HG03520 (cell line): ENCODE measurements around the gene ZFPL1.

ENCODE experiments used
- ATAC-seq: cut with Tn5 transposase; IDR thresholded peaks from one replicate; pipeline ENCODE4 v1.9.1; 2021; ENCODE audit warnings: mild to moderate bottlenecking, moderate library complexity; ENCODE audit not compliant: unreplicated experiment

Gene ZFPL1

DNA sequence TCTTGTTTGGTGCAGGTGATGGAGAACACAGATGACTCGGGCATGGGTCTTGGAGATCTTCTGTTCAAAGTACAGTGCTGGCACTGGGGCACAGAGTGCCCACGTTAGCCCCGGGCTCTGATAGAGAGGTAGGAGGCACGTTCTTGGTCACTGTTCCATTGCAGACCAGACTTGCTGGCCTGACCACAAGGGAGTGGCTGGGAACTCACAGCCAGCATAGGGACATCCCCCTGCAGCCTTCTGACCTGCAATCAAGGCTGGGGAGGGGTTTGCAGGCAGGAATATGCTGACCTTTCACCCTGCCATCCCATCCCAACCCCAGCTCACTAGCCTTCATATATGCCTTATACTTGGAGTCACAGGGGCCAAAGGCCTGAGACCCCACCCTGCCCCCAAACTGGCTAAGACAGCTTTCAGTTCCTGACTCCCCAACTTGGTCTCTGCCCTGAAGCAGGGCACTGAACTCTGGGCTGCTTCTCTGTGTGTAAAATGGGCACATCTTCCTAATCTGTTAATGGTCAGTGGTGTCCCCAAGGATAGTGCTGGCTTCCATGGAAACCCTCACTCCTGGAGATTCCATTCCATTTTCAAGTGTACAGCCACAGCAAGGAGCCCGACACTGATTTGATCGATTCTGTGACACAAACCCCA is 42.7 kb downstream of the ZFPL1 start:
- no peak for ATAC-seq

DNA sequence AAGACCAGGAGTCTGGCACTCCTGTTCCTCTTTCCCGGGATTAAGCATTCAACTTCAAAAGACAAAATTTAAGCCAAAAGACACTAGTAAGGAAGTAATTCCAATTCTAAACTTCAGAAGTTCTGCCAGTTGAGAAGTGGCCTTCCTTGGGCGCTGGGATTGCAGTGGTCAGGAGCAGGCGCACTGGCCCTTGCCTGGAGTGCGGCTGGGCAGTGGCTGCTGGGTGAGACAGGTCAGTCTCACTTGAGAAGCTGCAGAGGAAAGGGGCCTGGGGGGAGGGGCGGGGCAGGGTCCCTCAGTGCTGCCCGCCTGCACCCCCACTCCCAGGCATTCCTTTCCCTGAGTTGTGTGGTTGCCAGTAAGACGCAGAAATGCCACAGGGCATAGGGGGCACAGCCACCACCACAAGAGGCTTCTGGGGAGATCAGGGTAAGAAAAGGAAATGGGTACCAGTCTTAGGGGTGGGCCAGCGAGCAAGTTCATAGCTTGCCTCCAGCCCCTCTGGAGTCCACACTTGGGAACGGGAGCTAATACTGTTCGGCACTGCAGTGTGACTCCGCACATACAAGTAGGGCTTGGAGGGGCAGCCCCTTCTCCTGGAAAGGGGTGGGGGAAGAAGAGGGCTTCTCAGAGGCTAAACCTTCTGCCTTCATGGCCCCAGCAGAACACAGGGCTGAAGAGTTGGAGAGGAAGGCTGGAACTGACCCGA is 43.6 kb downstream of the ZFPL1 start:
- ATAC-seq = no peak

DNA sequence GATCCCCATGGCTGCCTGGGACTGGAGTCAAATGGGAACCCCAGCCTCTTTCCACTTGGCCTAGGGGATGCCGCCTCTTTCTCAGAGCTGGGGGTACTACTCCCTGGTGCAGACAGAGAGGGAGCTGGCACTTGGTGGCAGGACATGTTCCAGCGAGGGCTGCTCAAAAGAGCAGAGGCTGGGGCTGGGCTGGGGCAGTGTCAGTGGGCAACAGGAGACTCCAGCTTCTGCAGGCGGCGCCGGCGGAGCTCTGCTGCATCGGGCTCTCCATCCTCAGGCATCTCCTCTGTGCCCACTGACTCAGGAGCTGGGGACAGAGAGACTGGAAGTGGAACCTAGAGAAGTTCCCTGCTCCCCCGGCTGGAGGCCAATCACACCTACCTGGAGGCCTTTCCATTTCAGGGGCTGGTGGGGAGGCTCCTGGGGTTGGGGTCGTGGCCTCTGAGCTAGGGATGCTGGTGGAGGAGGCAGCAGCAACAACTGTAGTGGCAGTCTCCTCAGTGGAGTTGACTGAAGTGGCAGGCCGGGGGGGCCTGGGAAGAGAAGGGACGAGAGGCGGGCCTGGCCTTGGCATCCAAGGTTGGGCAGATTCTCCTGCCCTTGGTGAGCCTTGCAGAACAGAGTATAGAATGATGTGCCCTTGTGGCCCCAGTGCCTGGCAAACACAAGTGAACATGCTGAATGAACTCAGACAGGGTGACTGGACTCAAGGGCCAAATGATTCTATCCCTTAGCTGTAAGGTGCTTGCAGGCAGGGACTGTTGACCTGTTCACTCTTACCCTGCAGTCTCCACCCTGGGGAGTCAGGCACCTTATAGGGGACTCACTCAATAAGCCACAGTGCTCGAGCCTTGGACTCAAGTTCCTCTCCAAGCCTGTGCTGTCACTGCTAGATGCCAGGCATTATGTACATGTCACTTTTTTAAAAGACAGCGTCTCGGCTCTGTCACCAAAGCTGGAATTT is 44.4 kb downstream of the ZFPL1 start:
- no peak for ATAC-seq

DNA sequence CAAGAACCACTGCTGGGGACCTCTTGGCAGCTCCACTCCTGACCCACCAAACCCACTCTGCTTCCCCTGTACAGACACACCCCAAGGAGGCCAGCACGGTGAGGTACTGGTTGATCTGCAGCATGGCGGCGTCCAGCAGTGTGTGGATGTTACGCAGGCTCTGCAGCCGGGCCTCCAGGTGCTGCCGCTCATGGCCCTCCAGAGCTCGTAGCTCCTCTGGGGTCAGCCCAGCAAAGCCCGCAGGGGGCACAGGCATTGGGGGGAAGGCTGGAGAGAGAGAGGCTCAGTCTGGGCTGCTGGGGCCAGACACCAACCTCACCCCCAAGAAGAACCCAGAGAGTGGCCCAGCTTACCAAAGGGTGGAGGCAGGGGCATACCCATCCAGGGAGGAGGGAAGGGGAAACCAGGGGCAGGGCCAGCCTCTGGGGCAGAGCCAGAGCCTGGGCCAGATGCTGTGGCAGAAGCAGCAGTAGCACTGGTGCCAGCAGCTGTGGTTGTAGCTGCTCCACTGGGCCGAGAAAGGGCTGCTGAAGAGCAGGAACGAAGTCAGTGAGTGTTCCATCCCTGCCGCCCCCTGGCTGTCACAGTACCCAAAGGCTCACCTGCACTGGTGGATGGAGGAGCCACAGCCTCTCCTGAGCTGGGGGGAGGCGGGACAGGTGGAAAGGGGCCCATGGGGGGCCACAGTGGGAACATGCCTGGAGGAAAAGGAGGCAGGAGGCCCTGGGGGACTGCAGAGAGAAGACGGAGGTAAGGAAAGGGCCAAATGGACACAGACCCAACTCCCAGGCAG is 45.8 kb downstream of the ZFPL1 start:
- ATAC-seq = no peak

DNA sequence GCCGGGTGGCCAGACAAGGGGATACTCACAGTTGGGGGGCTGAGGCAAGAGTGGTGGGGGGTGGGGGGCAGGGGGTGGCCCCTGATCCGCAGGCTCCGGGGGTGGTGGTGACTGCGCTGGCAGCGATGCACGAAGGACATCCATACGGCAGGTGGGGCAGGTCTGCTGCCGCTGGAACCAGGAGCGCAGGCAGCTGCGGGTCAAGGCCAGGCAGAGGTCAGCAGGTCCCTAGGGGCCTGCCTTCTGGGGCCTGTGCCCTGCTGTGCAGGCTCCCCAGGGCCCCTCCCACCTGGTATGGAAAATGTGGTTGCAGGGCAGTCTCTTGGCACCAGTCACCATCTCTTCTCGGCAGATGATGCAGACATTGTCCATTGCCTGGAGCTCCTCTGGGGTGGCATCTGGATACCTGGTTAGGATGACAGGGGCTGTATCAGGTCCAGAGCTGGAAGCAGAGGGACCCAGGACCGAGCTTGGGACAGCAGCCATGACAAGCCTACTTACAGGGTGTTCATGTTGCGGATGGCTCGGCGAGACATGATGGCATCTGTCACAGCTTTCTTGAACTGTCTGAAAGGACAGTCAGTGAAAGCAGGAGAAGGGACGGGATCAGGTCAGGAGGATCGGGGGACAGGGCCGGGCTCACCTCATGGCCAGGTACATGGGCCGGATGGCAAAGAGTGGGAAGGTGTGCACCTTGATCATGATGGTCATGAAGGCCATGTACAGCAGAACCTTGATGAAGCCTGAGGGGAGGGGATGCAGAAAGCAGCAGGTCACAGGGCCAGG is 46.8 kb downstream of the ZFPL1 start:
- ATAC-seq = no peak

DNA sequence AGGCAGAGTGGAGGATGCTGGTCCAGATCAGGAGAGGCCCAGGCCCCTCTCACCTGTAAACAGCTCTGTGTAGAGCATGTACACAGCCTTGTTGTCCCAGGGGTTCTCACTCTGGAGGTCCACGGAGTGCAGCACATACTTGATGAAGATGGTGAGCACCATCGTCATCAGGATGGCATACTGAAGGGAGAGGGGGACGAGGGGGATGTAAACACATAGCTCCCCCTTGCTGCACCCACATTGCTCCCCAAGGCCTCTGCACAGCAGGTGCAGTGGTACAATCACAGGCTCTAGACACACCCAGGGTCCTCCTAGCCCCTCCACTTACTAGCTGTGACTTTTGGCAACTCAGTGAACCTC is 47.4 kb downstream of the ZFPL1 start:
- no peak for ATAC-seq

DNA sequence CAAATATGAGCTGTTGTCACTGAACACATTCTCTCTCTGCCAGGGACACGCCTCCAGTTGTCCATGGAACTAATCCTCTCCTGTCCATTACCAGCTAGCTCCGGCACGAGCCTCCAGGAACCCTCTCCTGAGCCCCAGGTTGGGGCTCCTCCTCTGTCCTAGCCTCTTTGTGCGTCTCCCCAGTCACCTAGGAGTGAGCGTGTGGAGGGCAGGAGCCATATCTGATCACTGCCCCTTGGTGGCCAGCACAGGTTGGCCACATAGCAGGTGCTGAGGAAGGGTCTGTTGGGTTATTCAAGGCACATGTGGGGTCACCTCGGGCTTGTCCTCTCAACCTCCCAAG is 47.8 kb downstream of the ZFPL1 start:
- ATAC-seq = no peak

DNA sequence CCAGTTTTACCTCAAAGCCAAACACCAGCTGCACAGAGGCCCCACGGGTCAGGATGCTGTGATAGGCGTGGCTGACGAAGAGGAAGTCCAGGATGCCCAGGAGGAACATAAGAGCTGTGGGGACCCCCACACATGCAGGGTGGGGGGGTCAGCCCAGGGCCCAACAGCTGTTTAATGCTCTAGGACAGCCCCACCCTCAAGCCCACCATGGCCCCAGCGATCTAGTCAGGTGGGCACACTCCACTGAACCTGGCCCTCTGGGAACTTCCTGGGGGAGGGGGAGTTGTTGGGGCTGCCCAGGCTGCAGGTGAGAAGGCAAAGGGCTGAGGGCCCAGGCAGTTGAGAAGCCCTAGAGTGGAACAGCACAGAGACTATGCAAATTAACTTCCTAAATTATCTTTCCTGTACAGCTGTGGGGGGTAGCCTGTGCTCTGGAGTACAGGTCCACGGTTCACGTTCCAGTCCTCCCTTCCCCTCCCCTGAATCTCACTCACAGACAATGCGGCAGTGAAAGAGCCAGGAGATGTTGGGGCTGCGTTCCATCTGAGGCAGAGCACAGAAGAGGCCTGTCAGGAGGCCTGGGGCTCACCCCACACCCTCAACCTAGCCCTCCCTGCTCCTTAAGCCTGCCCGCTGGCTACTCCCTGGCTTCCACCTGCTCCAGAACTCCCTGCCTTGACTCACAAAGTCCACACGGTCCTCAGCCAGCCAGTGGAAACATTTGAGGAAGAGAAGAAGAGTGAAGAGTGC is 48.4 kb downstream of the ZFPL1 start:
- no peak for ATAC-seq

DNA sequence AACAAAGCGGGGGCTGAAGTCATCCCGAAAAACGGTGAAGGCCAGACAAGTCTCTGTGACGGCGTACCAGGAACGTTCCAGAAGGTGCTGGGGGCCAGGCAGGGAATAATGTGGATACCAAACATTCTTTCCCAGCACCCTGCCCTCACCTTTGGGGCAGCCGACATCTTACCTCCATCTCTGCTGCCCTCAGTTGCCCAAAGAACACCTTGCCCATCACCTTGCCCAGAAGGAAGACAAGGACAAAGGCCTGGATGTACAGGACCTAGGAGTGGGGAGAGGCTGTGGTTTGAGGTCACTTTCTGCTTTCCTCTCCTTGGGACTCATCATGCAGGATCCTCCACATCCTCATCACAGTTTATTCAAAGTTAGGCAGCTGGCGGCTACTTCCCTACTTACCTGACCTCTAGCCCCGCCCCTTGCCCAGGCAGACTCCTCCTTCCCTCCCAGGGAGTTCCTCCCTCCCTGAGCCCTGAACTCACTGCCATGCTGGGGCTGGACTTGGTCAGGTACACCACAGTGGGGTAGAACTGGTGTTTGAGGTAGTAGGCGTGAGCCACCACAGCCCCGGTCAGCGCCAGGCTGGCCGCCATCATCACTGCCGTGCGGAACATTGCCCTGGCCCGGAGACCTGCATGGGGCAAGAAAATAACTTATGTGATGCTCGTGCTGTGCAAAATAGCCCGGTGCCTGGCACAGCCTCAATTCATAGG is 49.1 kb downstream of the ZFPL1 start:
- no peak for ATAC-seq

DNA sequence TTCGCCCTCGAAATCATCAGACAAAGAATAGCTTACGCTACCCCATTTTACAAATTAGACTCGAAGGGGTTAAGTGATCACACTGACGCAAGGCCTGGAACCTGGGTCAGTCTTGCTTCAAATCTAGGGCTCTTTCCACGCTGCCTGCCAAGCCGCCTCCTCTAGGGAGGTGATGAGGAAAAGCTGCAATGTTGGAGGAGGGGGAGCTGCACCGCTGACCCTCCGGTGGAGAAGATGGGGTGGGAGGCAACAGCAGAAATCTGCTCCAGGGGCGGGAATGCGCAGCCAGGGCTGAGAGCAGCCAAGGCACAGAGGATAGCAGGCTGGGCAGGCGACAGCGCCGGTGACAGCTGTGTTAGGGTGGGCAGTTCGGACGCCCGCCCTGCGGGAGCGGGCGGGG is 49.7 kb downstream of the ZFPL1 start:
- no peak for ATAC-seq

DNA sequence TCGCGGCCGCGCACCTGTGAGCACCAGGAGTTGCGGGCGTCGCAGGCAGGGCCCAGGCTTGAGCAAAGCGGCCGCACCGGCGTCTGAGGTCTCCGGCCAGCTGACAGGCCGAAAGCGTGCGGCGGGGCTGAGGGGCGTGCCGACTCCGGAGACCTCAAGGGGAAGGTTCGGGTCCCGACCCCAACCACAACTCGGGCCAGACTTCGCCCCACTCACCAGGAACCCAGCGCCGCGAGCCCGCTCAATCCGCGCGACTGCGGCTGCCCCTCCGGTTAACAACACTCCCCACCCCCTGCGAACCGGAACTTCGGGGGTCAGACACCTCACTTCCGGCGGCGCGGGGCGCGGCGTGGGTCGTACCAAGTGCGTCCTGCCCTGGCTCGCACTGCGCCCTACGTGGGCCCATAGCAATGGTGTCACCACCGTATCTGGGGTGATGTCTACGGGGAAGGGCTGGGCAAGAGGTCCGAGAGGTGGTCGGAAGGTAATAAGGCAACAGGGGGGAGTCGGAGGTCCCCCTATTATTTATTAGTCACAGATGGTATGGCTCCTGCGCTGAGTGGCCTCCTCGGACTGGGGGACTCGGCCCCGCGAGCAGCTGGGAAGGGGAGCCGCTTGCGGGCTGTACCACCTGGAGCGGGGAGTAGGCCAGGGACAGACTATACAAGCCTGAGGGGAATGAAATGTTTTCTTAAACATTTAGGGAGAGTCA is 50.4 kb downstream of the ZFPL1 start, which contains the start of gene SYVN1:
SYVN1 (minus strand) TSS at position 280 of the 712 bp plus-strand sequence. CDS start 918 bp downstream, outside the sequence.
- ATAC-seq = peak; percentile 59

DNA sequence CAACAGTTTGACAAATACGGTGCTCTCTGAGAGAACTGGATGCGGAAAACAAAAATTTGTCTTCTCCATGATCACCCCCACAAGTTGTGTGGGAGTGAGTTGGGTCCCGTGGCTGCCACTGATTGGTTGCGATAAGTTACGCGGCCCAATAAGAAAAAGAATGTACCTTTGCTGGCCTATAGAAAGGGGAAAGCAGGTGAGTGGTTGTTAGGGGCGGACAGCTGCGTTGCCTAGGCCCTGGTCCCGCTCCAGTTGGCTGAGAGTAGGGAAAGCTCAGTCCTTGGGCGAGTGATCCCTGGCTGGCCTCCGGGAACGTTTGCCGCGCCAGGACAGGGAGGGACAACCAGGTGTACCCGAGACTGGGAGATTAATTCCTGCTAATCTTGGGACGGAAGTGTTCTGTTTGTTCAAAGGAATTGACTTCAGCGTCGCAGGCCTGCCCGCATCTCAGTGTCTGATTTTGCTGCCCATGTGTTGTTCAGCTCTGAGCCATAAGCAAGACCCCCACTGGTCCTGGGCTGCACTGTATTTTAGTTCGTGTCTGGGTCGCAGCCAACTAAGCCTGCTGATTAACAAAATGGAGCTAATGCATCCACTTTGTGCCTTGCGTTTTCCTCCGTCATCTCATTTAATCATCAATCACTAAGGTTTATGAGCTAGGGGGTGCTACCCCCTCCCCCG is 51.1 kb downstream of the ZFPL1 start:
- peak; percentile 47 for ATAC-seq

DNA sequence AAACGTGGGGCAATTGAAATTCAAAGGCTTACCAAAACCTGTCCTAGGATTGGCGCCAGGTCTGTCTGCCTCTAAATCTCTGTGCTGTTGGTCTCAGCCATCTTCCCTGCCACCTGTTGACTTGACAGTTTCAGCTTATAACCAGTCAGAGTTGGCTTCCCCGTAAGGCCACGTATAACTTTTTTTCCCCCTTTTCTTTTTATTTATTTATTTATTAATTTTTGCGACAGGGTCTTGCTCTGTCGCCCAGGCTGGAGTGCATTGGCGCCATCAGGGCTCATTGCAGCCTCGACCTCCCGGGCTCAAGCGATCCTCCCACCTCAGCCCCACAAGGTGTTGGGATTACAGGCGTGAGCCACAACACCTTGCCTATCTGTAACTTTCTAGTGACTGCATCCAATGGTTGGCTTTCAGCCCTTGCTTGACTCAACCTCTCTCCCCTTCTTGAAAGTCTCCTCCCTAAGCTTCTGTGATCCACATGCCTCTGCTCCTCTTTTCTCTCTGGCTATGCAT is 51.7 kb downstream of the ZFPL1 start:
- ATAC-seq = no peak

DNA sequence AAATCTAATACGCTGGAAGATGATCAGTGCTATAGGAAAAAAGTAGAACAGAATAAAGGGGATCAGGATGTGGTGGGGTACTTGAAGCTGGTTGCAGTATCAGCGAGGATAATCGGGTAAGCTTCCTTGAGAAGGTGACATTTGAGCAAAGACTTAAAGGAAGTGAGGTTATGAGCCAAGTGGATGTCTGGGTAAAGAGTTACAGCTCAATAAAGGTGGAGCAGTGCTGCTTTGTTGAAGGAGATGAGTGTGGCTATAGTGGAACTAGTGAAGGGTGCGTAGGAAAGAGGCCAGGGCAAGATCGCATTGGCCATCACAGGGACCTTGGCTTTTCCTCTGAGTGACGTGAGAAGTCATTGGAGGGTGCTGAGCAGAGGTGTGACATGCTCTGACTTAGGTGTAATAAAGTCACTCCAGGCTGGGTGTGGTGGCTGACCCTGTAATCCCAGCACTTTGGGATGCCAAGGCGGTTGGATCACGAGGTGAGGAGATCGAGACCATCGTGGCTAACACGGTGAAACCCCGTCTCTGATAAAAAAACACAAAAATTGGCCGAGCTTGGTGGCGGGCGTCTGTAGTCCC is 52.6 kb downstream of the ZFPL1 start:
- ATAC-seq = no peak
